Non-pigmented ciliary epithelial cell (primary cell): ENCODE measurements around the gene RBMS1.
A peak's percentile ranks its signal among the peaks of the same experiment; 100 is the strongest.

ENCODE experiments used
- DNase-seq: peaks from one replicate; pipeline ENCODE4 v3.0.0-alpha.2; 2010; ENCODE audit warnings: low read depth

The RBMS1 gene

DNA sequence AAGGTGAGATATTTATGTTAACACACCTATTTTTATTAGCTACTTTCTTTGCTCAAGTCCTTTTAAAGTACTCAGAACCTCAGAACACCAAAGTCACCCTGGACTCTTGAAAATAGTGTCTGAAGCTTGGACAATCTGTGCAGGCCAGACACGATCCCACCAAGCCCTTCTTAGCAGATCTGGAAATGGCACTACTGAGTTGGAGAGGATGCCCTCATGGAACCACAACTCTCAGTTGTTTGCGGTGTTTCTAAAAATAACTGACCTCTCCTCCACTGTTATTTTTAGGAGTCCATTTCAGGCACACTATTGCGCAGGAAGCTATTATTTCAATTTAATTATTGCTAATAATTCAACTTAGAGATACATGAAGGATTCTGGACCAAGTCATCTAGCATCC is 190.1 kb downstream of the RBMS1 start:
- no peak for DNase-seq

DNA sequence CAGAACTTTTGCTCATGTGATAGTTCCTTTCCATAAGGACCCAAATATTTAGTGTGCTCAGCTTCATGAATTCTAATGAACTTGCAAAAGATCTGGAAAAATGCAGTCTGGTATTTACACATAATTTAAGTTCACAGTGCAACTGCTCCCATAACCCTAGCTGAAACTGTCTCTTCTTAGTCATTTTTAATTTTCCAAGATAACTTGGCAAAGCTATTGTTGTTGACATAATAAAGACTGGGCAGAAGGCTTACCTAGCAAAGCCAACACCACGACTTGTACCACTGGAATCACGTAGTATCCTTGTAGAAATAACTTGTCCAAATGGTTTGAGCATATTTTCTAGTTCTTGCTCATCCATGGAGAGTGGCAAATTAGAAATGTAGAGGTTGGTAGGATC is 190.5 kb downstream of the RBMS1 start:
- DNase-seq = no peak

DNA sequence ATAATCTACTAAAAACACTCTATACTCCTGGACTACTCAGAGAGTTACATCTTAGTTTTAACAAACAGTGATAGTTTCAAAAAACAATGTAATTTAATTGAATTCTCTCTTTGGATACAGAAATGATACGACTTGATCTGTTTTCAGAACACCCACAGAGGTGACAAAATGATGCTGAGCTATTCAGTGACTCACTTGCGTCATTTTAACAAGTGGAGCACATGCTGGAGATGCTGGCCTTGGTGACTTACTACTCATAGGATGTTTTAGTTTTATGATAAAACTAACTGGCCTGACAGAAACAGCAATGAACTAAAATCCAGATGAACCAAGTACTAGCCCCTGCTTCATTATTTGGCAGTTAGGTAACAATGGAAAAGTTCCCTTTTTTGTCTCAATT is 192.2 kb downstream of the RBMS1 start:
- no peak for DNase-seq

DNA sequence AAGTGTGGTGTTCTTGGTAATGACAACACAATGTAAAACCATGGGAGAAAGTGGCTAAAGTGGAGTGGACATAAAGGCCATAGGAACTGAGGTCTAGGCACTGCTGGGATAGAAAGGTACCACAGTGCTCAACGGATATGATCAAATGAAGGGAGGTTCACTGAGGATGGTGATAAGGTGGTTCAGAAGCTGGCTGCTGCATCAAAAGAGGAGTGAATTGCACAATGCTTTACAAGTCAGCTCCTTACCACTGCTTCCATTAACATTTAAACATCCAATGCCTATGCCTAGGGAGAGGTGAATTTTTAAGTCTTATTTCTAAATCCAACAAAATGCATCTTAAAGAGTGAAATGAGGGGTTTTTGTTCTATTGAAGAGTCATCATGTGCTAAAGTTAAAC is 193.4 kb downstream of the RBMS1 start:
- no peak for DNase-seq

DNA sequence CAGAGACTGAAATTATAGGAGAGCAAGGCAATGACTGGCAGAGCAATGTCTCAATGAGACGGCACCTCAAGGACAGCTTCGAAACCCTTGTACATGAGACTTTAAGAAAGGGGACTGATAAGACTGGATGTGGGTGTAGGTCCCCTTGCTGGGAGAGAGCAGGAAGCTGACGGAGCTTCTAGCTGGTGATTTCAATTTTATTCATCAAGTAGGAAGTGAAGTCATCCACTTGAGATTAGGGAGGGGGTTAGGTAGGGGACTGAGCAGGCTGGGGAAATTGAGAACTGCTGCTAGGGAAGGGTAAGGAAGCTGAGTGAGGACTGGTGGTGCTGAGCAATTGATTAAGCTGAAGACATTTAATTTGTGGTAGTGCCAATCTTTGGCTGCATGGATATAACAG is 194.1 kb downstream of the RBMS1 start:
- DNase-seq = no peak

DNA sequence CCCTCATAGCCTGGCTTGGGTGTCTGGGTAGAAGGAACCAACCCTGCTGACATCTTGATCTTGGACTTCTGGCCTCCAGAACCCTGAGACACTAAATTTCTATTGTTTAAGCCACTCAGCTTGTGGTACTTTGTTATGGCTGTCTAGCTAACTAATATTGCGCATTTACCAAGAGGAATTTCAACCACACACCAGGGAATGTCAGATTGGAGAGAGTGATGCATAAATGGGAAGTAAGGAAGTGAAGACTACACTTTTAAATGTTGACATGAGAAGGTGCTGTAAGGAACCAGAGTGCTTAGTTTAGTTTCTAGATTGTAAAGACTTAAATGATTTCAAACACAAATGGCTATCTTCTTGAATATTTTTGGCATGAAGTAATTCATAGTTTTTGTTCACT is 194.6 kb downstream of the RBMS1 start:
- DNase-seq = no peak

DNA sequence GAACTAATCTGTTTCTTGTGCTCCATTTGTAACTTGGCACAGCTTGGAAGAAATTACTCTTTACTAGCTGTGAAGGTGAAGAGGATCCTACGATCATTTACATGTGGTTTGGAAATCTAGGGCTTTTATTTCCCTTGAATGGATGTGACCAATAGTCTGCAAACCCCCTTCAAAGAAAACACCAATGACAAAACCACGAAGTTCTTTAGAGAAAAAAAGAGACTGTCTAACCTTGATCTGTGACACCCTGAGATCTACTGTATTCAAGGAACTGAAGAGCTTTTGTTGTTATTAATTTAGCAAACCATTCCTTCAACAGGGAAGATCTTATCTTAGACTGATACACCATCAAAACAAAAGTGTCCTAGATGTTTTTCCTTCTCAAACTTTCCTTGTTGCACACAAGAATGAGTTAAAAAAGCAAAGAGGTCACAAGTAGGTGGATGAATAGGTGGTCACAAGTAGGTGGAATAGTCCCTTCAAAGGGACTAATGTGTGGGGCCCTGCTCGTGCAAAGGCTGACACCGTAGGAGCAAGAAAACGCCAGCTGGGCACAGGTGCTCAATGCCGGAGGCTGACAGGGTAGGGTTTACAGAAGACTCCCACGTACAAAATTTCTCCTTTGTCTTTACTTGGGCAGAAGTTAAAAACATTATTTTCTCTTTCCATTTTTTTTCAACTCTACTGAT is 197.9 kb downstream of the RBMS1 start:
- no peak for DNase-seq

DNA sequence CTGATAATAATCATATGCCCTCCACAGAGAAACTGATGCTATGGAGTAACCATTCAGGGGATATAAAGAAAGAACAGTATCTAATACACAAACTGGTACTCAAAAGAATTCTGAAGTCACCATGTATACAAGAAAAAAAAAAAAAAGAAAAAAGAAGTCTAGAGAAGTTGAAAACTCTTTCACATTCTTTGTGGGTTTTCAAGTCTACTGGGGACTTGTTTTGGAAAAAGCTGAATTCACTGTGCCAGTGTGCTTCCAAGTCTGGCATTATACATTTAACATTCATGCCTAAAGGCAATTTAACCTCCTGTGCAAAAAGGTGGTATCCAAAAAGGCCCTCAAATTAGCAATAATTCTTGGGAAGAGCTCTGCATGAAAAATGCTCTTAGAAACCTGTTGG is 198.7 kb downstream of the RBMS1 start:
- no peak for DNase-seq

DNA sequence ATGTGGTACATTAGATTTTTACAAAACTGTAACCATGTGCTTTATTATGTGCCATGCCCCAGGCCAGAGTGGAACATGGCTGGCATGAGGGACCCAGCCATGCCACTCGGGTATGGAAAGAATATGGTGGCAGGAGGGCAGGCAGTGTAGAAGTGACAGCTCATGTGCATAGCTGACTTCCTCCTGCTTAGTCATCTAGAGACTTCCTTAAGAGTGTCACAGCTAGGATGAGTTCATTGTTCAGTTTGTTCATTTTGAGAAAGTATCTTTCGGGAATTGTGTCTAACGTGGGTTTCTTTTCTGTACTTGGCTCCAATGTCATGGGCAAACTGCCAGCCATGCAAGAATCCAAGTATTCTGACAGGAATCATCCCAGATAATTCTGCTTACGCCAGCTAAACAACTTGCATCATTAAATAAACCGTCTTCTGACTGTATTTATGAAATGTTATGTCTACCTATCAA is 199.2 kb downstream of the RBMS1 start:
- DNase-seq = no peak

DNA sequence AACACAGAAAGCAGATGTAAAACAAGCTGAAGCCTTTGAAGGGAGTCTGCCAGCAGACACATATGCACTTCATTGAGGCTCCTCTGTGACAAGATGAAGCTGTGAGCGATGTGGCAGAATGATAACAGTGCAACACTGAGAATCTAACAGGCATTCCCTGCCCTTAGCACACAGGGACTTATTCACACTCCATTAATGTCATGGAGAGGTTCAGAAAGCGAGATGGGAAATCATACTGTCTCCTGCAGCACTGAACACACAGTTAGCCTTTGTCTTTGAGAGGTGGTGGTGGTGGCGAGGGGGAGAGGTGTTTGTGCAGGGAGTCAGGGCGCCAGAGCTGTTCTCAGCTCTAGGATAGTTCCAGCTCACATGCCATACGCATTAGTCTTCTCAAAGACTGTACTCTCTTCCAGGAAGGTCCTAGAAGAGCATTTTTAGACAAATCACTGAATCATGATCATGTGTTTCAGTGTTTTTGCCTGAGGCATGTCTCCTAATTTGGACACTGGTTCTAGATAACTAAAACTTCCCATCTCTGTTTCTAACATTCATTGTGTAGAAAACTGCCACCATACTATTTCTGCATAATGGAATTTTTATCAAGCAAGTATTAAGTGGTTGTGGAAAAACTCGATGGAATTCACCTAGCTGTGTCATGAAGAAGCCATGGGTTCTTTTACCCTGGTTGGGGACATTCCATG is 200.1 kb downstream of the RBMS1 start:
- DNase-seq = peak; percentile 88

DNA sequence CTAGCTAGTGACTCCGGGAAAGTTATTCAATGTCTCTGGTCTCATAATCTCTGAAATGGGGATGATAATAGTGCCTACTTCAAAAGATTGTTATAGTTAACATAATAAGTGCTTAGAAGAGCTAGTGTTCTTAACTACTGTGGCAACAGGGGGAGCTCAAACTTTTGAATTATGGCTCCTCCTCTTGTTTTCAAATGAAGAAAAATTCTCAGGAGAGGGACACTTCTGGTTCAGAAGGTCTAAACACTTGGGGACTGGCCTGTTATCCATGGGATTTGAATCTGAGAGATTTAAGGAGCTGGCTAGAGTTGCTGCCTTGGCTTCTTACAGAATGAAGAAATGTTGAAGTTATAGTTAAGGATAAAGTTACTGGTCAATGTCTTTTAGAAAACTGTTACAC is 201.4 kb downstream of the RBMS1 start:
- DNase-seq = no peak

DNA sequence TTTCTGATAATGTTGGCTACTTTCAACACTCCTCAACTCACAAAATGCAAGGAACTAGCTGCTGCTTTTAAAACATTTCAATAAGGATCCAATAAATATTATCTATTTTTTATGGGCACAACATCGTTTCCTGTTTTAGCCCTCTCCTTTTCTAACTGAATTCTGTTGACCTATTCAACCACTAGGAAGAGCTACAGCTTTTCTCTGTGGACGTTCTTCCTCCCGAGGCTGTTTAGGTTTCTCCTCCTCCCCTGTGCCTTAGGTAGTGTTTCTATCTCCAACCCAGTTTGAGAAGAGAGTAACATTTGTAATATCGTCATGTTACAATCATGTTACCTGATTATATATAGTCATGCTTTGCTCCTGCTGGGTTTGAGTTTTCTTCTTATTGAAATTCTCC is 202.2 kb downstream of the RBMS1 start:
- DNase-seq = no peak

DNA sequence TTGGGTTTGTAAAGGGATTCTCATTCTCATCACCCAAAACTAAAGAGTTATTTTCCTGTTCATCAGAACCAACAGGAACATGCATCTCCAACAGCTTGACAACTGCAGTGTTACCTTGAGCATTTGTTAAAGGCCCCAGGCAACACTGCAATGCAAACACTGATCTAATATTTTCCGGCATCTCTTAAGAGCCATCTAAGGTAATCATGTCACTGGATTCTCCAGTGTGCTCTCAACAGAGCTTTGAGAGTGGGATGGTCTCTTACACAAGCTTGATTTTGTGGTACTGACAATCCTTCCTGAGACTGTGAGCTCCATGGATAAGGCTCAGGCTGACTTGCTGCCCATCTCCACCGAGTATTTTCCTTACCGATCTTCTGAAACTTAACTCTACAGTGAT is 203.0 kb downstream of the RBMS1 start:
- no peak for DNase-seq

DNA sequence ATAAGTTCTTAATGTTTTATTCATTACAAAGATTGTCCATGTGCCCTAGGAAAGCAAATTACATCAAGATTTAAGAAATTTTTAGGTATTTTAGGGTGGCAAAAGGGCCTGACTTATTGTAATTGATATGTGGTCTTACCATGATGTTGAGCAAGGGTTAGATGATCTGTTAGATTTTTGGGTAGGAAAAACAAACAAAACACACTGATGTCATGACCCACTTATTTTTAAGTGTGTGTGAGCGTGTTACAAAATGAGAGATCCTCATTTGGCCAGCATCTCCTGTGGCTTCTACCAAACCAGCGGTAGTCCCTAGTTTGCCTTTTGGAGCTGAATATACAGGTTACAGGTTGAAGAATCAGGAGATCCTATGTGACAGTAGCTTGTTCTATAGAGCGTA is 203.8 kb downstream of the RBMS1 start:
- DNase-seq = no peak

DNA sequence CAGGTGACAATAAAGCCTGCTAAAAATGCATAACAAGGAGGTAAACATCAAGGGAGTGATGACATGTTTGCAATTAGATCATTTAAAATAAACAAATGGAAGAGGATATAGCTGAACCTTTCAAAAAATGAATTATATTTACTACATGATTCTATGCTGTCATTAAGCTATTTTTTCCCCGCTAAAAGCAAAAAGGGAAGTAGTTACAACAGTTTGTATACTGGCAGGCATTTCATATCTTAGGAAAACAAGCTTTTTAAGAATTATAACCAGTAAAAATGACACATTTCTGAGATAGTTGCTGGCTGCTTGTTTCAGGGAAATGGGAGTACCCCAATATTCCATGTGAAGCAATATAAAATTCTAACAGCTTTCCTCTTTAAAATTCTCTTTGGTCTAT is 204.5 kb downstream of the RBMS1 start:
- DNase-seq = no peak

DNA sequence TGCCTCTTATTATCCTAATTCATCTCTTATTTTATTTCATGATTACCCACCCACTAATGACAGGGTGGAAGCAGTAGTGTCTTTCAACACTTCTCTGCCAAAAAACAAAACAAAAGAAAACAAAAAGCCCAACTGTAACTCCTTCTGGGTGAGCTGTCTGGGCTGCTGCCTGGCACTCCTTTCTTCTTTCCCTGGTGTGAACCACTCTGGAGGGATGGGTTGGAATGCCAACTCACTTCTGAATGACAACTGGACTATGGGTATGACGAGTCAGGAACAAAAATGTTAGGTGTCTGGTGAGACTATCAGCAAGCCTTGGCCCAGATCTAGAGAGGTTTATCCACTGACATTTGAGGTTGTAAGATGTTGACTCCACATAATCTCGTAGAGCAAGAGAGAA is 205.3 kb downstream of the RBMS1 start:
- no peak for DNase-seq

DNA sequence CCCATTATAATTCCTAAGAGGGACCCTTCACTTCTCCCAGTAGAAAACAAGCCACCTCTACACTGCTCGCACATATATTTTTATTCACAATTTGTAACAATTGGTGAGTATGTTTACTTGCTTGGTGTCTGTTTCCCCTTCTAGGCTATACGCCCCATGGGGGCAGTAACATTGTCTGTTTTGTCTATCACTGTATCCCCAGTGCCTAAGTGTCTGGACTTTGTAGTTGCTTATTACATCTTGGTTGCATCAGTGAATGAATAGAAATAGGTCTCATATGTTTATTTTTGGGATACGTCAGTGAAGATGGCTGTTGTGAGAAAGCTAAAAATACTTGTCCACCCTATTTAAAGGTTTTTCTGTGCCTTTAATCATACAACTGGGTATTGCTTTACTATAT is 206.1 kb downstream of the RBMS1 start:
- no peak for DNase-seq

DNA sequence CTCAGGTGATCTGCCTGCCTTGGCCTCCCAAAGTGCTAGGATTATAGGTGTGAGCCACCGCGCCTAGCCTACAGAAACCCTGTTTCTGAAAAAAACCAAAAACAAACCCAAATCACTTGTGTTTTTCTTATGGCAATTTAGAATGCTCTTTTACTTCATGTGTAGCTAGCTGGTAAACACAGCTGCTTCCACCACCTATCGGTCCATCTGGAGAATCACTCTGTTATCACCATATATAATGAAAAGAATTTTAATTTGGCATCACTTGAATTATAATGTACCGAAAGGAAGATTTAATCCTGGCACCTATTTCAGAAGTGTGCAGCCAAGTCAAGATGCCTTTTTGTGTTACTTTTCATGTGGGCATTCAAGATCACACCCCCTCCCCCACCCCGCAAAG is 207.1 kb downstream of the RBMS1 start:
- no peak for DNase-seq

DNA sequence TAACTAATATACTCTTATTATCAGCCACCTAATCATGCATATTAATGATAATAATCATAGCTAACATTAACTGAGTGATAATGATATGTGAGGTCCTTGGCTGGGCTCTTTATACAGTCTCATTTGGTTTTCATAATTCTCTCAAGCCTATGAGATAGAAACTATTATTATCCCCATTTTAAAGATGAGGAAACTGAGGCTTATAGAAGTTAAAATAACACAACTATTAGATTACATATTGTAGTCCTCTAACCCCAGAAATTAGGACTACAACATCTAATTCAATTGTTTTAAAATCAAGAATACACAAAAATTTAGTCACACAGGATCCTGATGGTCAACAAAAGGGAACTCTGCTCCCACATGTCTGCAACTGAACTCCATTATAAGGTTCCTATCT is 209.9 kb downstream of the RBMS1 start:
- no peak for DNase-seq

DNA sequence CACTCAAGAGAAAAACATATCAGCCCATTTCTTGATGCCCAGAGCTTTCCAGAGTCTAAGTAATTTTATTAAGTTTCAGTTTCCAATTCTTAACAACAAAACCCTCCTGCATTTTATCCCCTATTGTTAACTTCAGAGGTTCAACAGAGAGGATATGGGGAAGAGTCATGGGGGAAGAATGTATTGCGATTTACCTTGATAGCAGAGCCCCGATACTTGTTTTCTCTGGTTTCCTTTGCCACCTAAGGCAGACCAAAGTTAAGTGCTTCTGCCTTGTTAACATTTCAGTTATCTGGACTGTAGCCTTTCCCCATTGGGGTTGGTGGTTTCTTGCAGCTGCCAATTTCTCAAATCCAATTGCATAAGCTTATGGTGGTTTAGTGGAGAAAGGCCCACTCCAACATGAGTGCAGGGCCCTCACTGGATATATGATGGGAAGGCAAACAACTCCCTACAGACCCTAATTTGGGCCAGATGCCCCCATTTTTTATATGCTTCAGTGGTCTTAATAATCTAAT is 211.5 kb downstream of the RBMS1 start:
- DNase-seq = no peak

DNA sequence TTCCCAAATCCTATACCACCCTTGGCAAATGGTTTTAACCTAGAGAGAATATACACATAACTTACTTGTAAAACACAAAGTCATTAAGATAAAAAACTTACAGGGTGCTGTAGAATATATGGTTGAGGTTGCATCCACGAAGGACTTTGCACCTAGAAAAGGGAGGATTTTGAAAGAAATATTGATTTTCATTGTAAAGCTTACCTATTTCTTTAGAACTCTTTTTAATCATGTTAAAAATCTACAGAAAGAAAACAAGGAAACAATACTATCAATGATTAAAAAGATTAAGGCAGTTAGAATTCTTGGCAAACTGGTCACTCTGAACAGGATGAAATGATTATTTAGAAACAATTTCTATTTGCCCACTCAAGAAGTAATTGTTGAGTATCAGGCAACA is 212.4 kb downstream of the RBMS1 start:
- no peak for DNase-seq

DNA sequence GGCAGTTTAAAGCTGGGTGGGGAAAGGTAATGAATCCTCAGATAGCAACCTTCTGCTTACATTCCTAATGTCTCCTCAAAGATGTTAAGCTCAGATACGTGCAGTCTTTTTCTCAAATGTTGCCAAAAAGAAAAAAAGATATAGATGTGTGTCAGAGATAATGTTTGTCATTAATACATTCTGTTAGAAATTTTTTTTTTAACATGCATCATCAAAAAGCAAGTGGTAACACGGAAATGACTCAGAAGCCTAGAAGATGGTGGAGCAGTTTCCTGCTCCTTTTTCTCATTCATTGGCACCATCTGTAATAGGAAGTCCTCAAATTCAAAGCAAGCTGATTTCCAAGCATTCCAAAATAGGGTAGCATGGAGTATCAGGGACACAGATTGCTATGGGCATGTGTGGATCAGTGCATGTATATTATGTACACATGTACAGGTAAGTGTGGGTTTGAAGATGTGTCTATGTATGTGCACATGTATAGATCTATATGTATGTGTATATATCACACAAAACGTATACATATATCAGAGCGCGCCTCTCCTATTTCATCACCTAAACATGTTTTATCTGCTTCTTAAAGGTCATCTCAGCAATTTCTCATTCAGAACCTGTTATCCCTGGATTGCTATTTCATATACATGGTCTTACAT is 213.7 kb downstream of the RBMS1 start:
- DNase-seq = no peak

DNA sequence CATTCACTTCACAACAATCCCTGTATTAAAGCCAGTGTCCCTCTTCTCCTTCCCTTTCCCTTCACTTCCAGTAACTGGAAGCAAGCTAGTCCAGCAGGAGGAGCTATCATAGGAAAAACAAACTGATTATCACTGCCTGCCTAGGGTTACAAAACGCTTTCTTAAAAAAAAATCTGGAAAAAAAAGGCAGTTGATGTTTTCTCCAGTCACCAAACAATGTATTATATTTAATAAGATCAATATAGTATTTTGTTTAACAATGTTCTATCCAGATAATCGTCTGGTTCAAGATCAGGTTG is 214.8 kb downstream of the RBMS1 start:
- DNase-seq = no peak
